COR-L47 (cell line): ENCODE data around the gene HOXA6.

Experiments
- DNase-seq: peaks from one replicate; lab custom pipeline; 2025; lab: John Stamatoyannopoulos, UW

Gene HOXA6

DNA sequence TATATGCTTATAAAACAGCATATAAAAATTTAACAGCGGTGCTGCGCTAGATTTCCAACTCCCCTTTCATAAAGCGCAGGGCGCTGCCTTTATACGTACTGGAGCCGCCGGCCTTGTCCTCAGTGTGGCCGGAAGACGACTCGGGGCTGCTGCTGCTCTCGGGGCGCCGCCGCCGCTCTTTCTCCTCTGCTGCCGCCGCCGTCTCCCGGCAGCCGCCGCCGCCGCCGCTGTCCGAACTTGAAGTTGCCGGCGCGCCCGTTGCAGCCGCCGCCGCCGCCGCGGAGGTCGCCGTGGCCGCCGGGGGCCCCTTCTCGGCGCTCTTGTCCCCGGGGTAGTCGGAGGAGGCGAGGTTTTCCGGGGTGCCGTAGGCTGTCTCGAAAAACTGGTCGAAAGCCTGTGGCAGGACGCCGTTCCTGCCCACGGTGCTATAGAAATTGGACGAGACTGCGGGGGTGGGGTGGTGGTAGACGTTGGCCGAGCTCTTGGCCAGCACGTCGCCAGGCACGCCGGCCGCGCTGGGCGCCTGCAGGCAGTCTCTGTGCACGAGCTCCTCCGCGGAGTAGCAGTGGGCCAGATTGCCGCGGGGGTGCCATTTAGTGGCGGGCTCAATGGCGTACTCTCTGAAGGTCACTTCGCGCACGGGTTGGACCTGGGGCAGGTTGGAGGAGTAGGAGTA lies 36.9 kb upstream of the HOXA6 start:
- peak; percentile 35 for DNase-seq

DNA sequence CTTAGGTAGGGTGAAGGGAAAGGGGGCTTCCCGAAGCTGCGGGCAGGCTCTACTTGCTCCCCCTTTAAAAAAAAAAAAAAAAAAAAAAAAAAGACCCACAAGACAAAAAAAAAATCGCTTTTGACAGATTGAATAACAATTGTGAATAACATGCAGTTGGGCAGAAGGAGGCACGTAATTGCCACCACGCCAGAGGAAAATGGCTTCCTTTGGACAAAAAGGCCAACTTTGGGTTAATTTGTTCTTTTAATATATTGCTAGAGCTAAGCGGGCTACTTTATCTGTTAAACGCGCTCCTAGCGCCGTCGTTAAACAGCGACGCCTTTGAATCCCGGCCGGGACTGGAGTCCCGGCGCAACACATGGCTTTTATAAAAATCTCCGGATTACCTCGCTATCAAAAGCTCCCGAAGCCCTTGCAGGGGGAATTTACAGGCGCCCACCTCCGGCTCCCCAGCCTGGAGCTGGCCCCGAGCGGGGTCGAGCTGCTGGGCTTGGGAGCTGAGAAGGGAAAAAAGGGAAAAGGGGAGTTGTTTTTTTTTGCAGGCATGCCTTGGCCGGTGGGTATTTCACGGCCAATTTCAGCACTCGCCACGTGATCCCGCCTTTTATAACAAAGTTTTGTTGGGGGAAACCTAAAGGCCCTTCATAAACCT lies 36.2 kb upstream of the HOXA6 start:
- no peak for DNase-seq

DNA sequence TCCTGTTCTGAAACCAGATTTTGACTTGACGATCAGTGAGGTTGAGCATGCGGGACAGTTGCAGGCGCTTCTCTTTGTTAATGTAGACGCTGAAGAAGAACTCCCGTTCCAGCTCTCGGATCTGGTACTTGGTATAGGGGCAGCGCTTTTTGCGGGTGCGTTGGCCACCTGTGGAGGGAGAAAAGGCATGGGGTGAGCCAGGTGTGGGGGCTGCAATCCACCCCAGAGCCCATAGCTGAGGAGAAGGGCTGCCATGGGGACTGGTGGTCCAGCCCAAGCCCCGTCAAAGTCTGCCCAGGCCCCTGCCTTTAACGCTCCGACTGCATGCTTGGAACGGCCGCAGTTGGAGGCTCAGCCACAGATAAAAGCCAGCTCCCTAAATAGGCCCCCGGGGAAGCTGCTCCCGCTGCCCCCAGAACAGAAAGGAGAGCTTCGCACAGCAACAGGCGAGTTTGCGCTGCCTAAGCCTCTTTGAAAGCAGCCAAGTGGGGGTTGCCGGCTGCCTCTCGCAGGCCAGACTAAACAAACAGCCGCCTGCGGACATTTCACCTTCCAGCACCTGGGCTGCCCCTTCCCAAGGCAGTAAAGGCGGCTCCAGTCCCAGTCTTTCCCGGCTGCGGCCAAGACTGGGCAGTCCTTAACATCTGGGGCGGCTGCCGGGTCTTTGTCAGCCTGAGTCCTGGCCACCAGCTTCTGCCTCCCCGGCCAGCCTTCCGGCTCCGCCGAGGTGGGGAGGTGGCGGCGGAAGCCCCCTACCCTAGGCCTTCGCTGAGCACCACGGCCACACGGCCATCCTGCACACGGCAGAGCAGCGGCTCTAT lies 35.5 kb upstream of the HOXA6 start:
- DNase-seq: no peak

DNA sequence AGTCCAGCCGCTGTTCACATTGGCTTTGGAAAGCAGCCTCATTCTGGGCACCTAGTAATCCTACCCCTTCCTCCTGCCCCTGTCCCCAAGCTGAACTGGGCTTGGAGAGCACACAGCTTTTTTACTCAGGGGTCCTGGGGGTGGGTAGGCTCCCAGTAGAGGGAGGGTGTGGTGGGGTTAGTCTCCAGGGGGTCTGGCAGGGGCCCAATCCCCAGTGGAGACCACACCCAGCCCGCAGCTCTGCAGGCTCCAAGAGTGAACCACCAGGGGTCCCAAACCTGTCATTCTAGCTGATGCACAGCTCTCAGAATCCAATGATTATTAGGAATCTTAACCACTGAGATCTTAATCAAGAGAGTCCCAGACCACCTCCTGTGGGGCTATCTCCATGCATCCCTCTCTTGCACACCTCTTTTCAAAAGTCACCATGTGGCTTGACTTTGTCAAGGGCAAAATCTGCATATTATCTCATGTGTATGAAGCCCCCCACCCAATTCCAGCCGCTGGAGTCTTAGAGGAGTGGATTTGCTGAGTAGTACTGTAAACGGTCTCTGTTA lies 34.8 kb upstream of the HOXA6 start:
- DNase-seq: peak; percentile 18

DNA sequence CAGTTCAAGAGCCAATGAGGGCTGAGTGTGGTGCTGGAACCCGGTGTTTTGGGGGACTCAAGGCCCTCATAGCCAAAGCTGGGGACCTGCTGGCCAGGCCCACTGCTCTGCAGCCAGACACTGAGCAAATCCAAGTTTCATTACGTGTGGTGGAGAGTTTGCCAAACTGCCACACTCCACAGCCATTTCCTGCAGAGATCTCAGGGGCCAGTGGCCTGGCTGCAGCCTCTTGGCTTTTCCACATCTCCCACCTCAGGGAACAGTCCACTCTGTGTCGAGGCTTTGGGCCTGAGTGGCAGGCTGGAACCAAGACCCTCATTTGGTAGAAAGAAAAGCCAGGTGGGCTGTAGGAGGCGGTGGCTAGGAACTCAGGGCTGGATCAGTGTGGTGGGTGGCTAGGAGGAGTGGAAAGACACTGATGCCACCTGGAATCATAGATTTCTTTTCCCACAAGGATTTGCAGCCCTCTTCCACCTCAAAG lies 34.3 kb upstream of the HOXA6 start:
- no peak for DNase-seq

DNA sequence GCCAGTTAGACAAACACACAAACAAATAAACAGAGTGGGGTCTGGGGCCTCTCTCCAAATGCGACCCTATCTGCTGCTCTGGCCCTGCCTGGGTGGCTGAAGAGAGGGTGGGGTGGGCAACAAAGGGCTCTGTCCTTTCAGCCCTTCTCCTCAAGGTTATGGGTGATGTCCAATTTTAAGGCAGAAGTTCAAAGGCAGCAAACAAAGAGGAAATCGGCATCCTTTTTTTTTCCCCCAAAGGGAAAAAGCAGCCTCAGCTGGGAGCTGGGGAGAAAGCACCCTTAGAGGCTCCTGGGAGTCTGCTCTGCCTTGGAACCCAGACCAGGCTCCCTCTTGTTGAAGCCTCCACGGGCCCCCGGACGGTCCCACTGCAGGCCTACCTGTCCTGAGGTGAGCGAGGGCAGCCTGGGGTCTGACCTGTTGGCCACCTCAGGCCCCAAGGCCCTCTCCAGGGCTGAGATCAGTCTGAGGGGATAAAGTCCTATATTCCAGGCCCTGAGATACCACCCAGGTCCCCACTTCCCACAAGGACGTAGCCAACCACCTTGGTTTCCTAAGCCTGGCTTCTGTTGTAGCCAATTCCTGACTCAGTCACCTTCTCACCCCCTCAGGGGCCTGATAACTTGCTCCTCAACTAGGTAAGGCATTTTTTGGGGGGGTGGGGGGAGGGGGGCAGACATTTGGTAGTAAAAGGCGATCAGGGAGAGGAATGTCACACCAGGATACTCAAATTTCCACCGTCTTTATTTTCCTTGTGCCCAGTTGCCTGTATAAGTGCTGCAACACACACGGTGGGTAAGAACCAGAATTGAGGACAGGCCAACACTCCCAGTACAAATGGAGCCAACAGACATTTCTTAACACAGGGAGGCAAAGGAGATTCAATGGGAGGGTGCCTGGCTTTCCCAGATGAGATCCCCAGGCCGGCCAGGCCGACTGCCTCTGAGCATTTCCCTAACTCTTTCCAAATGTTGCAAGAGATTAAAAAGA lies 33.2 kb upstream of the HOXA6 start:
- DNase-seq: no peak

DNA sequence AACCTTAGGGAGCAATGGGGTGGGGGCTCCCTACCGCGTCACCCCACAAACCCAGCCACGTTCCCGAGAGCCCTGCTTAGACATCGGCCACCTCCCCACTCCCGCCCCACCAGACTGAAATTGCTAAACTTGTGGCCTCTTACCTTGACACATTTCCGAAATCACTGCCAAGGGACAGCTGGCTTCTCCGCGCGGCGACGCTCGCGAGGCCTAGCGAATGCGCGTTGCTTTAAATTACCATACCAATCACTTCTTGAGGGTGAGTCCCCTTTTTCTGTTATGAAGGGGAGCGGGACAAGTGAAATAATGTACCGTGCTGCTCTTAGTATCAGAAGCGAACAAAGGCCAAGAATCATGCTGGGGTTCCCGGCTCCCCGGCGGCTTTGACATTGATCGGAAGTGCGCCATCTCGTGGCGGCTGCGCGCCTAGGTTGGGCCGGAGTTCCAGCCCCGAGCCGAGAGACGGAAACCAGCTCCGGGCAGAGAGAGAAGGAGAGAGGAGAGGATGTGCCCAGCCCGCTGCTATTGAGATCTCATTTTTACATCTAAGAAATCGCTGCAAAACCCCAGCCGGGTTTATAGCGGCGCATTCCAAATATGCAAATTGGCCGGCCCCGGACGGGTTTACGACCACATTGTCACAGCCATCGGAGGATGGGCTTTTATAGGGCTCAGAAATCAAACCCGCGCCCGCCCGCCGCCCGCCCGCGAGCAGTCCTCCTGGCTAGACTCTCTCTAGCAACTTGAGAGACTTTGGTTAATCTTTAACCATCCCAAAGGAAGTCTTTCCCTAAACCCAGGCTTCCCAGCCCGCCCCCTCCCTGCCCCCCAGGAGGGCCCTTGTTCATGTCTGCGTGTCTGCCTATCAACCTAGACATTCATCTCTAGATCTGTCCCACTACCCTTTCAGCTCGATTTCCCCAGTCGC lies 32.2 kb upstream of the HOXA6 start:
- no peak for DNase-seq

DNA sequence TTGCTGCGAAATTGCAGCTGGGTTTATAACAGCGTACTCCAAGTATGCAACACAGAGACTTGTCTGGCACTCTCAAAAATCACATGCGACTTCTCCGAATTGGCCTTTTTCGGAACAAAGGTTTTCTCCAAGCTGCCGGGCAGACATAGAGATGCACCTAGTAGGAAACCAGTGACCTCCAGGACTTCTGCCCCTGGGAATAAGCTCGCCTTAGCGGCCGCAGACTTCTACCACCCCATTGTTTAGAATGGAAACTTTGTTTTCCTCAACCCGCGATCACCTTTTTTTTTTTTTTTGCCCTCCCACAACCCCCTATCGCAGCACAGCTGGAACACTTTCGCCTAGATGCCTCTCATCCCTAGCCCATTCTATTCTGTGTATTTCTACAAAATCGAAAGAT lies 31.5 kb upstream of the HOXA6 start:
- no peak for DNase-seq

DNA sequence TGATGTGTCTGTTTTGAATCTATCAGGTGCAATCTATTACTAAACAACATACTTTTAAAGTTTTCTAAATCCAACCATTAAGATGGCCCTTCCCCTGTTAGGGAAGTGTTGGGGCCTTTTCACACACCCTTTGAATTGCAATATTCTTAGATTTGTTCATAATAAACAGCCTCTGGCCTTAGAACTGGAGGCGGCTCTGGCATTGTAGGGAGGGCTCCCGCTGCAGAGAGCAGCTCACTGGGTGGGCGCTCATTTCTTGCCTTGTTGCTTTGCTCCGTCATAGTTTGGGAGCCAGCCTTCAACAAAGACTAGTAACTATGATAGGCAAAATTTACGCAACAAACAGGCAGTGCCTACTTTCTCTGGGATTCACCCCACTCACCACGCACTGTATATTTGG lies 30.8 kb upstream of the HOXA6 start:
- DNase-seq: no peak

DNA sequence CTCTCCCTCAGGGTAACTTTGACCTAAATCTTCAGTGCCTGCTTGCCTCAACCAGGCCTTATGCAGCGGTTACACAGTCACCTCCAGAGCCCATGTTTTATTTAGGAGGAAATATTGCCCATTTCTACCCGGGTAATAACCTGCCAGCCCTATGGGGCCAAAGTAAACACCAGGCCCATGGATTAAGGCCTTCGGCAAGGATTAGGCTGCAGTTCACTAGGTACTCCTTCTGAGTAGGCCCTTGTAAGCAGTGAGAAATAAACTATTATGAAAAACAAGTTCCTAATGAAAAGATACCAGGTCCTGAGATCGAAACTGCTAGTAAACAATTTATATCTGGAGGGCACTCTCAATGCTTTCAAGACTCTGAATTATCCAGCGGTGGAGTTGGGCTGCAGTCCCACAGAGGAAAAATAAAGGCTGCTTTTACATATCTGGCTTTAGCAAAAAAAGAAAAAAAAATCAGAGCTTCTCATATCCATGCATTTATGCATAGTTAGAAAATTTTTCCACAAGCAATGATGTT lies 30.3 kb upstream of the HOXA6 start:
- no peak for DNase-seq

DNA sequence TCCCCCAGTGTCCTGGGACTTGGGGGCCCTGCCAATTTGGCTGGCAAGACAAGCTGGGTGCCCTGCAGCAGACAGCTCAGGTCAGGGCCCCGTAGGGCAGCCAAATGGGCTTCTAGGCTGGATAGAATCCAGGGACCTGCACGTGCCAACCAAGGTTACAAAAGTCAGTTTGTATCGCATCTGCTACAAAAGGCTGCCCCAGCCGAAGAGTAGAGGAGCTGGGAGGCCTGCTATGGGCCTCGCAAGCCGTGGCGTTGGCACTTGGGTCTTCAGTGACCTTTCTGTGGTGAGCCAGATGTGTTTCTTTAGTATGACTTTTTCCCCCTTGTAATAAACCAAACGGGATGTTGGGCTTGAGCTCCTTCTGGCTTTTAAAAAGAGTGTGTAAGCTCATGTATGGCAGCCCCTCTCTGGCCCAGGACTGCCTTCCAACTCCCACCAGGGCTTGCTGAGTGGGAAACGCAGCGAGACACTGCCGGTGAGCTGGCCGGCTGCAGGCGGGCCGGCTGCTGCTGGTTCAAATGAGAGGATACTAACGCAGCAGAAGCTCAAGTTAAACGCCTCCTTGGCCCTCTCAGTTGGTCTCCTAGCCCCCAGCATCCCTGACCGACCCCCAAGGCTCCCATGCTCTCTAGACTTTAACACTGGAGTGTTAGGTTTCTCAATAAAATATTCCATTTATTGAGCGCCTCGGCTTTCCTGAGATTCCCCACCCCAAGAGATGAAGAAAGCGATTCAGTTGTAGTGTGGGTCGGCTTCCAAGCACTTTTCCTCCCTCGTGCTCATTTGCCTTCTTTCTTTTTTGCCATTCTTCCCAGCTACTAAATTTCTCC lies 29.6 kb upstream of the HOXA6 start:
- no peak for DNase-seq

DNA sequence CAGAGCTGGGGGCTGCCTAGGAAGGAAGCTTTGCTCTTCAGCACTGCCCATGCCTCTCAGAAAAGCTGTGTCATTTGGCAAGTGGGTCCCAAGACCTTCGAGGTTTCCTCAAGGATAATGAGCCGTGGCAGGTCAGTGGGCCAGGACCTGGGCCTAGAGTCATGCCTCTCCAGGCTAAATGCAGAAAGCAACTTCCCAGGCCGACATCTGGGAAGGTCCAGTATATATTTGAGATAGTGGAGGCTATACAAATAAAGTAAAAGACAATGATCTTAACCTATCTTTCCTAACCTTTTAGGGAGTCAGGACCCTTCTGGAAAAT lies 28.9 kb upstream of the HOXA6 start:
- no peak for DNase-seq

DNA sequence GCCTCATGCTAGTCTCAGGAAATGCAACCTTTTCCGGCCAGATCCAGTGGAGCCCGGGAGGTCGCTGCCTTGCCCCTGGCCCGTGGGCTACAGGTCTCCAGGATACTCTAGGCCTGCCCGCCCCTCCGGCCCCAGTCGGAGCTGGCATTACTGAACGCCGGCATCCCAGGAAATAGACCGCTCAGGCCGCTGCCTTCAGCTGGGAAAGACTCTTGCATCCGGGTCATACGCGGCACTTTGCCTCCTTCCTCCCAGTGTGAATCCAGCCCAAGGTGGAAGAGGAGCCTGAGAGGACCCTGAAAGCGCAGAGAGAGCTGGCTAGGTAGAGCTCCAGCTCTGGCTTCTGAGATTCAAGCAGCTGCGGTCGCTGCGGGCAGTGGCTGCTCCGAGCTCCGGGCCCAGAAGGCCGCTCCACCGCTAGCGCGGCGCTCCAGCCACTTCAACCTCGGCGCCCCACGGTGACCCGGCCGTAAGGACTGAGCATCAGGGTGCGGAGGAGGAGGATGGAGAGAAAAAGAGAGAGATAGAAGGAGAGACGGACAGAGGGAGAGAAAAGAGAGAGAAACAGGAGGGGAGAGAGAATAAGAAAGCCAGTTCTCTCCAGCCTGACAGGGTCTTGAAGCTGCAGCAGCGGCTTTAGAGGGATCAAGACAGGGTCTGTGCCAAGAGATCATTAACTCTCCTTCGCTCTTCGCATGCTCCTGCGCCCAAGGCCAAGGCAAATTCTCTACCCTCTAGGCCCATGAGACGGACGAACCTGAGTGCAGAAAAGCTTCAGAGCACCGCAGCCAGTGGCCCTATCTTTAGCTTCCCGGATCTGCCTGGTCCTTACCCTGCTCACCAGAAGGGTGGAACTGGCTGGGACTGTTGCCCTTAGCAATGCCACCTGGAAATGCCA lies 28.3 kb upstream of the HOXA6 start:
- no peak for DNase-seq

DNA sequence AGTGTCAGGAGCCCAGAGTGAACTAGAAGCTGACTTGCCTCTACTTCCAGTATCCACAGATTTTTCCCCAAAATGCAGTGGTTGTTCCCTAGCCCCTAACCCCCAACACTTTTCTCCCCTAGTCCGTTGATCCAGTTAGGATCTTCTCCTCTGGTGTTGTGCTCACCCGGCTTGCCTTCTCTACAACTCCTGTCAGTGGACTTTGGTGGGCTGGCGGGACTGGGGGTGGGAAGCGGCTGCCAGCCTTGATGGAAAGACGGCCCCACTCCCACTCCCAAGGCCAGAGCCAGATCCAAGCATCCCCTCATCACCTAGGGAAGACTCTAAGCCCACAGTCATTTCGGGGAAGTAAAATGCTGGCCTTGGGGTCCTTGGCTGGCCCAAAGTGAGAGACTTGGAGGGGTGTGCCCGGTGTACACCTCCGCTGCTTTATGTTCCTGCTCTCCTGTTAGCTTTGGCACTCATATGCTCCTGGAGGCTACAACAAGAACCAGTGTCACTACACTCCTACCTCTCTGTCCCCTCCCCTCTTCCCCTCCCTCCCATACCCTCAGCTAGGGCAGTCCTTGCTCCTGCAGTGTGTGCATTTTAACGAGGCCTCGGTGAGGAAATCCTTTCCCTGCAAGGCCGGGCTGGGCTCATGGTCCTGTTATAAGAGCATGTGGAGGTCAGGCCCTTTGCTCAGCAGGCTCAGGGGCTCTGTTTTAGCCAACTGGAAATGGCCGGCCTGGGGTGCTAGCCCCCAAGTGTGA lies 27.5 kb upstream of the HOXA6 start:
- no peak for DNase-seq

DNA sequence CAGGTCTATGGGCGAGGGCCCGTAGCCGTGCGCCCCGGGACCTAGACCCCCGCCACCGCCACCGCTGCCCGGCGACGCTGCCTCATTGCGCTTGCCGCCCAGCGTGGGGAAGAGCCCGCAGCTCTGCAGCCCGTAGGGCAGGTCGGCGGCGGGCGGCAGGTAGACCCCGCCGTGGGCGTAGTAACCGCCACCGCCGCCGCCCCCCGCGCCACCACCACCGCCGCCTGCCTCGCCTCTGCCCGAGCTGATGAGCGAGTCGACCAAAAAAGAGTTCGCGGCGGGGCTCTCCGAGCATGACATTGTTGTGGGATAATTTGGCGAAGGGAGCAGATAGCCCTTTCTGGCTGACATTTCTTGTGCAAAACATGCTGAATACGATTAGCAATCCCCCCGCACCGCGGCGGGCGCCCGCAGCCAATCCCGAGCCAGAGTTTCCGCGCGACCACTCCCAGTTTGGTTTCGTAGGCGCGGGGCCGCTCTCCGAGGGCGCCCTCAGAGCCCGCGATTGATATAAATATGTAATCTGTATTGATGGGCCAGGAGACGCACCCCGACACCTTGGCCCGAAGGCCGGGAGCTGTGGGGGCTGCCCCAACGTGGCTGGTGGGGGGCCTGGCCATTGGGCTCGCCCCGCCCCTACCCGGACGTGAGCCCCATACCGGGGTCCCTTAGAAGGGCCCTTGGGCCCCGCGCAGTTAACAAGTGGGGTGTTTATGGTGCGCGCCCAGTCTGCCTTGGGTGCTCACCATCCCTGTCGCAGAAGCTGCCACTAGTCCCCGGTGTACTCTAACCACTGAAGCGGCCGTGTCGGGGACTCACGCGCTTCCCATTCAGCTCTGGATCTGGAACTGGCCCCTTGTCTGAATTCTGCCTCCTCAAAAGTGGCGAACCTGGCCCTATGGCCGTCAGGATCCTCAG lies 26.6 kb upstream of the HOXA6 start, which contains the start of gene HOXA10:
Gene HOXA10, minus strand, starts transcription at position 365 of the 918 bp plus-strand sequence. Its CDS starts 14 bp downstream, at position 351.
- DNase-seq: peak; percentile 36

DNA sequence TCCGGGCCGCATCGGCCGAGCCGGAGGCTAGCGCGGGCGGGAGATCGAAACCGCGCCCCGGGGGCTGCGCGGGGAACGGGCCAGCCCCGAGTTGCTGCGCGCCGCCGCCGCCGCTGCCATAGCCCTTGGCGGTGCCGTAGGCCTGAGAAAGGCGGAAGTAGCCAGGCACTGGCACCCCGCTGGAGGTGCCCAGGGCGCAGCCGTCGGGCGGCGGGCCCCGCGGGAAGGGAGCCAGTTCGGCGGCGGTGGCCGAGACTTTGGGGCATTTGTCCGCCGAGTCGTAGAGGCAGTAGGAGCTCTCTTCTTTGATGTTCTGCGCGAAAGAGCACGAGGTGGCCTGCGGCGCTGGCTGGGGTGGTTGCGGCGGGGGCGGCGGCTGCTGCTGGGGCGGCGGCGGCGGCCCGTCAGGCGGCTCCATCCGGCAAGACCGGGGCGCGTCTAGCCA lies 26.0 kb upstream of the HOXA6 start:
- peak; percentile 64 for DNase-seq
